Keratinocyte (primary cell): Measurements from ENCODE around the gene NFE2L1. TPM values are rescaled to one million over a fixed set of nuclear protein-coding genes. Genes with fewer than 3 reads are reported as not detected.

Source experiments
- DNase-seq: peaks from one replicate; pipeline ENCODE4 v3.0.0-alpha.2; 2011; ENCODE audit warnings: low read depth, missing footprints, low spot score
- FAIRE-seq: peaks from 2 replicates; lab custom pipeline; 2011; peaks lifted over from hg19 to GRCh38; lab: Jason Lieb, UNC
- H2AFZ ChIP-seq: 2 replicates; pipeline ENCODE4 v1.6.0; 2012; ENCODE audit warnings: low read length, control low read depth, inconsistent platforms; ENCODE audit not compliant: control insufficient read depth
- H3K27ac ChIP-seq: 2 replicates; pipeline ENCODE4 v1.5.1; 2011; ENCODE audit warnings: low read length; ENCODE audit not compliant: control insufficient read depth, insufficient read depth
- H3K27me3 ChIP-seq: 3 replicates; pipeline ENCODE4 v1.6.0; 2011; ENCODE audit warnings: low read length; ENCODE audit not compliant: control insufficient read depth, insufficient read depth; ENCODE audit errors: extremely low read depth
- H3K36me3 ChIP-seq, 2 experiments: 2 replicates in 1 of 2; 3 replicates in 1 of 2; pipeline ENCODE4 v1.5.1; 2011; ENCODE audit warnings: low read length in 2 of 2, mild to moderate bottlenecking in 1 of 2; ENCODE audit not compliant: control insufficient read depth in 2 of 2, insufficient read depth in 2 of 2; ENCODE audit errors: extremely low read depth in 1 of 2
- H3K4me1 ChIP-seq: 3 replicates; pipeline ENCODE4 v1.5.1; 2011; ENCODE audit warnings: low read length; ENCODE audit not compliant: control insufficient read depth, insufficient read depth; ENCODE audit errors: extremely low read depth
- H3K4me2 ChIP-seq: 3 replicates; pipeline ENCODE4 v1.6.0; 2011; ENCODE audit warnings: low read depth, low read length; ENCODE audit not compliant: control insufficient read depth, insufficient read depth; ENCODE audit errors: extremely low read depth
- H3K4me3 ChIP-seq, 3 experiments: fragments of 200-600 bp in 1 of 3; sonication (generic) in 1 of 3; 2 replicates in 2 of 3; 3 replicates in 1 of 3; pipeline ENCODE4 v1.5.1; 2011 to 2016; ENCODE audit warnings: low read length in 3 of 3, mild to moderate bottlenecking in 3 of 3, control low read depth in 2 of 3, inconsistent platforms in 1 of 3, low read depth in 1 of 3, mixed read lengths in 1 of 3, mixed run types in 1 of 3, moderate library complexity in 1 of 3; ENCODE audit not compliant: control insufficient read depth in 2 of 3, insufficient read depth in 2 of 3; ENCODE audit errors: extremely low read depth in 1 of 3
- H3K79me2 ChIP-seq: 2 replicates; pipeline ENCODE4 v1.6.0; 2012; ENCODE audit warnings: low read length; ENCODE audit not compliant: control insufficient read depth, insufficient read depth
- H3K9ac ChIP-seq: 3 replicates; pipeline ENCODE4 v1.6.0; 2011; ENCODE audit warnings: low read length; ENCODE audit not compliant: control insufficient read depth, insufficient read depth; ENCODE audit errors: extremely low read depth
- H3K9me1 ChIP-seq: 3 replicates; pipeline ENCODE4 v1.6.0; 2011; ENCODE audit warnings: low read length; ENCODE audit not compliant: control insufficient read depth, insufficient read depth; ENCODE audit errors: extremely low read depth
- H3K9me3 ChIP-seq: 2 replicates; pipeline ENCODE4 v1.5.1; 2012; ENCODE audit warnings: low read depth, low read length; ENCODE audit not compliant: control insufficient read depth
- H4K20me1 ChIP-seq: 3 replicates; pipeline ENCODE4 v1.6.0; 2011; ENCODE audit warnings: low read length; ENCODE audit not compliant: control insufficient read depth, insufficient read depth; ENCODE audit errors: extremely low read depth
- CTCF ChIP-seq, 3 experiments: IDR thresholded peaks in 1 of 3; conservative IDR thresholded peaks in 1 of 3; optimal IDR thresholded peaks in 1 of 3; 2 replicates in 2 of 3; 3 replicates in 1 of 3; pipeline versions ENCODE3 to v1.5.1; 2011; ENCODE audit warnings: low read length in 3 of 3, mild to moderate bottlenecking in 3 of 3, moderate library complexity in 2 of 3, control low read depth in 1 of 3, inconsistent platforms in 1 of 3; ENCODE audit not compliant: insufficient read depth in 2 of 3; ENCODE audit errors: extremely low read depth in 1 of 3
- EZH2 ChIP-seq: IDR thresholded peaks from one replicate; pipeline ENCODE4 v1.6.1; 2012; ENCODE audit warnings: inconsistent platforms, mild to moderate bottlenecking, low read length, moderate library complexity
- dilution Hi-C: fragments of 300-500 bp; cut with MboI; formaldehyde crosslinking; loops from one replicate; pipeline ENCODE4 v1.7.0; 2020; ENCODE audit warnings: low sequenced_read_pairs; ENCODE audit not compliant: extremely low pct_ligation_motif_present
- polyA plus RNA-seq, 5 experiments: library from polyadenylated mRNA; depleted of rRNA in 3 of 5; stranded (reverse) in 3 of 5; stranded (forward) in 1 of 5; unstranded in 1 of 5; fragments of >200 nt; gene quantifications; 1 replicate in 1 of 5; 2 replicates in 3 of 5; 3 replicates in 1 of 5; pipeline versions ENCODE4 v1.2.1 to v1.2.3, GENCODE V29; 2011 to 2012; ENCODE audit warnings: missing spikeins in 2 of 5, low read depth in 1 of 5, low replicate concordance in 1 of 5

The NFE2L1 gene
- polyA plus RNA-seq, 1 donor (not counting 4 experiments of a cell fraction or from before 2014, with no cell fraction given): 208 TPM

GRCh38 chr17:48012151-48012520 is 36.0 kb upstream of the NFE2L1 start:
- dilution Hi-C loops: no loop called here
- Histone ChIP-seq H3K27ac (no peak overlapping the region), H3K36me3 (no peaks in the 10 kb centered on the region), H4K20me1 (no peaks in the 10 kb centered on the region), H3K27me3 (peaks cover 8% of the 10 kb centered on the region), H3K4me1 (peaks cover 9% of the 10 kb centered on the region), H3K79me2 (no peaks in the 10 kb centered on the region), H3K9me3 (no peaks in the 10 kb centered on the region), H3K4me3 (peak overlapping the region in 2 of 3 experiments; percentile 47 to 59), H3K9me1 (no peaks in the 10 kb centered on the region), H3K4me2 (peak overlapping the region; percentile 57), H3K9ac (peak overlapping the region; percentile 19), H2AFZ (peak overlapping the region; percentile 89)
- DNase-seq (no peak), FAIRE-seq (no peak)
- TF ChIP-seq CTCF (optimal IDR thresholded peaks at IDR 0.05 in 1 of 3, IDR thresholded peaks at IDR 0.05 in 1 of 3, conservative IDR thresholded peaks at IDR 0.05 in 1 of 3; ENCODE audit: extremely low read depth in 1 of 3, insufficient read depth in 2 of 3, low read length in 3 of 3): no peak
- TF ChIP-seq EZH2: no peak

GRCh38 chr17:48012654-48013053 is 35.5 kb upstream of the NFE2L1 start:
- H2AFZ ChIP-seq: no peak overlapping the region
- no peak for FAIRE-seq

More at GRCh38 chr17:48012654-48013053, 35.5 kb upstream of the NFE2L1 start:
- Histone ChIP-seq H3K27ac (no peak overlapping the region), H3K4me3 (no peak overlapping the region), H3K79me2 (no peaks in the 10 kb centered on the region), H4K20me1 (no peaks in the 10 kb centered on the region), H3K4me1 (peaks cover 9% of the 10 kb centered on the region), H3K9ac (no peak overlapping the region), H3K4me2 (peak overlapping the region; percentile 7), H3K9me3 (no peaks in the 10 kb centered on the region), H3K36me3 (no peaks in the 10 kb centered on the region), H3K27me3 (peaks cover 8% of the 10 kb centered on the region), H3K9me1 (no peaks in the 10 kb centered on the region)
- TF ChIP-seq EZH2 (no peak), CTCF (optimal IDR thresholded peaks at IDR 0.05 in 1 of 3, IDR thresholded peaks at IDR 0.05 in 1 of 3, conservative IDR thresholded peaks at IDR 0.05 in 1 of 3; ENCODE audit: extremely low read depth in 1 of 3, insufficient read depth in 2 of 3, low read length in 3 of 3) (no peak)
- dilution Hi-C loops: no loop called here
- no peak for DNase-seq
